OCI-LY3 (cell line): ENCODE results near the gene HOXD8.

Source experiments
- H2AFZ ChIP-seq: fragments of 200-600, 300-600 bp; shearing (Covaris generic); 2 replicates; pipeline ENCODE4 v1.6.0; 2014; ENCODE audit warnings: antibody characterized with exemption, low read depth, low read length
- H3K27ac ChIP-seq: fragments of 200-600, 300-600 bp; sonication (generic); 2 replicates; pipeline ENCODE4 v1.5.1; 2014; ENCODE audit warnings: mild to moderate bottlenecking, low read length, moderate library complexity, mixed read lengths
- H3K27me3 ChIP-seq: fragments of 200-600, 300-600 bp; sonication (generic); 2 replicates; pipeline ENCODE4 v1.6.1; 2014; ENCODE audit warnings: low read depth, low read length, mixed read lengths
- H3K36me3 ChIP-seq: fragments of 200-600, 300-600 bp; sonication (generic); replicated peaks from 2 replicates; pipeline ENCODE3; 2014; ENCODE audit warnings: low read depth, low read length, mixed read lengths
- H3K4me1 ChIP-seq: fragments of 300-600, 200-600 bp; sonication (generic); 2 replicates; pipeline ENCODE4 v1.6.1; 2014; ENCODE audit warnings: low read length, mixed read lengths
- H3K4me2 ChIP-seq: fragments of 200-600, 300-600 bp; sonication (generic); 2 replicates; pipeline ENCODE4 v1.6.1; 2014; ENCODE audit warnings: low read length, mixed read lengths
- H3K4me3 ChIP-seq: fragments of 300-600, 200-600 bp; sonication (generic); 2 replicates; pipeline ENCODE4 v1.5.1; 2014; ENCODE audit warnings: antibody characterized with exemption, mild to moderate bottlenecking, low read length, moderate library complexity
- H3K79me2 ChIP-seq: fragments of 300-600, 200-600 bp; shearing (Covaris generic); 2 replicates; pipeline ENCODE4 v1.6.1; 2014; ENCODE audit warnings: mild to moderate bottlenecking, low read length, mixed read lengths
- H3K9ac ChIP-seq: fragments of 300-600, 200-600 bp; shearing (Covaris generic); 2 replicates; pipeline ENCODE4 v1.6.0; 2014; ENCODE audit warnings: mild to moderate bottlenecking, low read length, moderate library complexity
- H3K9me3 ChIP-seq: fragments of 200-600, 300-600 bp; shearing (Covaris generic); 2 replicates; pipeline ENCODE4 v1.6.1; 2014; ENCODE audit warnings: low read length, mixed read lengths; ENCODE audit not compliant: insufficient read depth
- H4K20me1 ChIP-seq: fragments of 200-600, 300-600 bp; sonication (generic); 2 replicates; pipeline ENCODE4 v1.6.1; 2016; ENCODE audit warnings: low read length, mixed read lengths; ENCODE audit not compliant: insufficient read depth
- CTCF ChIP-seq: fragments of 200-600, 300-600 bp; sonication (generic); IDR thresholded peaks from 2 replicates; pipeline ENCODE4 v1.5.1; 2014; ENCODE audit warnings: antibody characterized with exemption, low read length, low read depth
- EZH2phosphoT487 ChIP-seq: fragments of 200-600 bp; shearing (Covaris generic); IDR thresholded peaks from 2 replicates; pipeline ENCODE4 v1.6.1; 2018; ENCODE audit warnings: antibody characterized with exemption, mixed run types, low read depth

HOXD8 gene

GRCh38 chr2:176170602-176171305 lies 41.2 kb downstream of the HOXD8 start:
- Histone ChIP-seq H3K79me2 (no peaks in the 10 kb centered on the region), H3K27ac (no peak overlapping the region), H4K20me1 (no peaks in the 10 kb centered on the region), H3K4me1 (no peaks in the 10 kb centered on the region), H3K4me3 (no peak overlapping the region), H3K9ac (no peak overlapping the region), H3K9me3 (no peaks in the 10 kb centered on the region), H3K27me3 (peaks cover 3% of the 10 kb centered on the region; the same call in 1 of the 2 replicates), H2AFZ (no peak overlapping the region), H3K36me3 (no peaks in the 10 kb centered on the region), H3K4me2 (no peak overlapping the region)
- no peak for TF ChIP-seq CTCF
- TF ChIP-seq EZH2phosphoT487 = no peak

- H3K4me1 ChIP-seq = no peaks in the 10 kb centered on the region
- H3K27me3 ChIP-seq = peaks cover 3% of the 10 kb centered on the region; the same call in 1 of the 2 replicates
- no peak overlapping the region for H3K9ac ChIP-seq
- H4K20me1 ChIP-seq = no peaks in the 10 kb centered on the region
- H3K4me2 ChIP-seq = no peak overlapping the region
- no peak overlapping the region for H2AFZ ChIP-seq
- no peaks in the 10 kb centered on the region for H3K79me2 ChIP-seq
- H3K27ac ChIP-seq = no peak overlapping the region
- no peak overlapping the region for H3K4me3 ChIP-seq
- no peaks in the 10 kb centered on the region for H3K9me3 ChIP-seq
- TF ChIP-seq CTCF = no peak
- TF ChIP-seq EZH2phosphoT487 = no peak
- no peaks in the 10 kb centered on the region for H3K36me3 ChIP-seq
Measured at GRCh38 chr2:176171351-176172006, 42.0 kb downstream of the HOXD8 start.

DNA sequence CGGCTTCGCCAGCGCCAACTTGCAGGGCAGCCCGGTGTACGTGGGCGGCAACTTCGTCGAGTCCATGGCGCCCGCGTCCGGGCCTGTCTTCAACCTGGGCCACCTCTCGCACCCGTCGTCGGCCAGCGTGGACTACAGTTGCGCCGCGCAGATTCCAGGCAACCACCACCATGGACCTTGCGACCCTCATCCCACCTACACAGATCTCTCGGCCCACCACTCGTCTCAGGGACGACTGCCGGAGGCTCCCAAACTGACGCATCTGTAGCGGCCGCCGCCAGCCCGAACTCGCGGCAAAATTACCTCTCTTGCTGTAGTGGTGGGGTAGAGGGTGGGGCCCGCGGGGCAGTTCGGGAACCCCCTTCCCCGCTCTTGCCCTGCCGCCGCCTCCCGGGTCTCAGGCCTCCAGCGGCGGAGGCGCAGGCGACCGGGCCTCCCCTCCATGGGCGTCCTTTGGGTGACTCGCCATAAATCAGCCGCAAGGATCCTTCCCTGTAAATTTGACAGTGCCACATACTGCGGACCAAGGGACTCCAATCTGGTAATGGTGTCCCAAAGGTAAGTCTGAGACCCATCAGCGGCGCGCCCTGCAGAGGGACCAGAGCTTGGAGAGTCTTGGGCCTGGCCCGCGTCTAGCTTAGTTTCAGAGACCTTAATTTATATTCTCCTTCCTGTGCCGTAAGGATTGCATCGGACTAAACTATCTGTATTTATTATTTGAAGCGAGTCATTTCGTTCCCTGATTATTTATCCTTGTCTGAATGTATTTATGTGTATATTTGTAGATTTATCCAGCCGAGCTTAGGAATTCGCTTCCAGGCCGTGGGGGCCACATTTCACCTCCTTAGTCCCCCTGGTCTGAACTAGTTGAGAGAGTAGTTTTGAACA lies 42.7 kb downstream of the HOXD8 start:
- TF ChIP-seq CTCF = no peak
- TF ChIP-seq EZH2phosphoT487 = no peak
- Histone ChIP-seq H3K36me3 (no peaks in the 10 kb centered on the region), H3K4me1 (no peaks in the 10 kb centered on the region), H3K27ac (no peak overlapping the region), H4K20me1 (no peaks in the 10 kb centered on the region), H3K4me3 (no peak overlapping the region), H2AFZ (no peak overlapping the region), H3K9me3 (no peaks in the 10 kb centered on the region), H3K79me2 (no peaks in the 10 kb centered on the region), H3K4me2 (no peak overlapping the region), H3K9ac (no peak overlapping the region), H3K27me3 (no peaks in the 10 kb centered on the region)
